Parathyroid adenoma (tissue), 2 donors: Measurements from ENCODE around the gene CTNNB1.

Experiments used
- H2AFZ ChIP-seq: fragments of 300-600 bp; sonication (generic); one replicate; pipeline ENCODE4 v1.7.0; 2017; ENCODE audit warnings: antibody characterized with exemption, mild to moderate bottlenecking
- H3K27ac ChIP-seq: fragments of 300-600 bp; sonication (generic); one replicate; pipeline ENCODE4 v1.7.0; 2017
- H3K27me3 ChIP-seq: fragments of 300-600 bp; sonication (generic); one replicate; pipeline ENCODE4 v1.7.0; 2017; ENCODE audit warnings: low read length; ENCODE audit not compliant: control insufficient read depth, insufficient read depth
- H3K36me3 ChIP-seq: fragments of 300-600 bp; sonication (generic); one replicate; pipeline ENCODE4 v1.7.0; 2017; ENCODE audit warnings: low read length; ENCODE audit not compliant: control insufficient read depth, insufficient read depth
- H3K4me1 ChIP-seq: fragments of 300-600 bp; sonication (generic); one replicate; pipeline ENCODE4 v1.7.0; 2017; ENCODE audit warnings: control low read depth
- H3K4me2 ChIP-seq: fragments of 300-600 bp; sonication (generic); one replicate; pipeline ENCODE4 v1.7.0; 2017; ENCODE audit warnings: low read length
- H3K4me3 ChIP-seq: fragments of 300-600 bp; sonication (generic); one replicate; pipeline ENCODE4 v1.7.0; 2017; ENCODE audit warnings: low read depth, low read length
- H3K79me2 ChIP-seq: fragments of 300-600 bp; sonication (generic); one replicate; pipeline ENCODE4 v1.7.0; 2017; ENCODE audit warnings: control low read depth
- H3K9ac ChIP-seq: fragments of 300-600 bp; sonication (generic); one replicate; pipeline ENCODE4 v1.7.0; 2017; ENCODE audit warnings: mild to moderate bottlenecking
- H3K9me3 ChIP-seq: fragments of 300-600 bp; sonication (generic); one replicate; pipeline ENCODE4 v1.7.0; 2017; ENCODE audit warnings: low read length; ENCODE audit not compliant: control insufficient read depth
- TF ChIP-seq, protein P1 (sequence below): fragments of 300-600 bp; sonication (generic); IDR thresholded peaks from one replicate; pipeline ENCODE4 v1.7.0; 2017; ENCODE audit warnings: antibody characterized with exemption, mild to moderate bottlenecking
- donor health status: primary hyperparathyroidism.

Gene CTNNB1

GRCh38 chr3:41244620-41245336 lies 45.5 kb downstream of the CTNNB1 start:
- peaks cover 4% of the 10 kb centered on the region for H3K4me1 ChIP-seq
- no peak overlapping the region for H3K4me2 ChIP-seq

GRCh38 chr3:41247055-41248004 lies 48.0 kb downstream of the CTNNB1 start:
- TF ChIP-seq, protein P1, sequence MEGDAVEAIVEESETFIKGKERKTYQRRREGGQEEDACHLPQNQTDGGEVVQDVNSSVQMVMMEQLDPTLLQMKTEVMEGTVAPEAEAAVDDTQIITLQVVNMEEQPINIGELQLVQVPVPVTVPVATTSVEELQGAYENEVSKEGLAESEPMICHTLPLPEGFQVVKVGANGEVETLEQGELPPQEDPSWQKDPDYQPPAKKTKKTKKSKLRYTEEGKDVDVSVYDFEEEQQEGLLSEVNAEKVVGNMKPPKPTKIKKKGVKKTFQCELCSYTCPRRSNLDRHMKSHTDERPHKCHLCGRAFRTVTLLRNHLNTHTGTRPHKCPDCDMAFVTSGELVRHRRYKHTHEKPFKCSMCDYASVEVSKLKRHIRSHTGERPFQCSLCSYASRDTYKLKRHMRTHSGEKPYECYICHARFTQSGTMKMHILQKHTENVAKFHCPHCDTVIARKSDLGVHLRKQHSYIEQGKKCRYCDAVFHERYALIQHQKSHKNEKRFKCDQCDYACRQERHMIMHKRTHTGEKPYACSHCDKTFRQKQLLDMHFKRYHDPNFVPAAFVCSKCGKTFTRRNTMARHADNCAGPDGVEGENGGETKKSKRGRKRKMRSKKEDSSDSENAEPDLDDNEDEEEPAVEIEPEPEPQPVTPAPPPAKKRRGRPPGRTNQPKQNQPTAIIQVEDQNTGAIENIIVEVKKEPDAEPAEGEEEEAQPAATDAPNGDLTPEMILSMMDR = no peak
- Histone ChIP-seq H2AFZ (no peak overlapping the region), H3K36me3 (no peaks in the 10 kb centered on the region), H3K9me3 (no peaks in the 10 kb centered on the region), H3K27ac (no peak overlapping the region), H3K27me3 (no peaks in the 10 kb centered on the region), H3K4me1 (no peaks in the 10 kb centered on the region), H3K4me2 (no peak overlapping the region), H3K9ac (no peak overlapping the region), H3K79me2 (no peaks in the 10 kb centered on the region), H3K4me3 (no peak overlapping the region)

More at GRCh38 chr3:41244620-41245336, 45.5 kb downstream of the CTNNB1 start:
- Histone ChIP-seq H3K36me3 (no peaks in the 10 kb centered on the region), H3K27ac (no peak overlapping the region), H3K9me3 (no peaks in the 10 kb centered on the region), H3K9ac (no peak overlapping the region), H3K4me3 (no peak overlapping the region), H3K27me3 (no peaks in the 10 kb centered on the region), H2AFZ (no peak overlapping the region), H3K79me2 (no peaks in the 10 kb centered on the region)
- TF ChIP-seq, protein P1 = no peak

GRCh38 chr3:41248525-41248924 lies 49.2 kb downstream of the CTNNB1 start:
- Histone ChIP-seq H3K4me2 (no peak overlapping the region), H3K9me3 (no peaks in the 10 kb centered on the region), H3K36me3 (no peaks in the 10 kb centered on the region), H3K4me3 (no peak overlapping the region), H3K27ac (no peak overlapping the region), H3K9ac (no peak overlapping the region), H2AFZ (no peak overlapping the region), H3K79me2 (no peaks in the 10 kb centered on the region), H3K27me3 (no peaks in the 10 kb centered on the region), H3K4me1 (no peaks in the 10 kb centered on the region)
- TF ChIP-seq, protein P1 = no peak

GRCh38 chr3:41249318-41249717 lies 50.0 kb downstream of the CTNNB1 start:
- no peak overlapping the region for H3K9ac ChIP-seq
- no peak overlapping the region for H2AFZ ChIP-seq
- no peak overlapping the region for H3K4me3 ChIP-seq
- TF ChIP-seq, protein P1 = no peak
- H3K27me3 ChIP-seq = no peaks in the 10 kb centered on the region
- H3K9me3 ChIP-seq = no peaks in the 10 kb centered on the region
- H3K79me2 ChIP-seq = no peaks in the 10 kb centered on the region
- H3K27ac ChIP-seq = no peak overlapping the region
- H3K4me2 ChIP-seq = no peak overlapping the region
- H3K36me3 ChIP-seq = no peaks in the 10 kb centered on the region
- H3K4me1 ChIP-seq = no peaks in the 10 kb centered on the region
